GM12878 (cell line): ENCODE results near the gene NDUFB4. TPM values are rescaled to one million over a fixed set of nuclear protein-coding genes. Genes with fewer than 3 reads are reported as not detected.

ENCODE experiments used
- ATAC-seq: fragments of 200-7000 bp; cut with Tn5 transposase; 3 replicates; pipeline ENCODE4 v1.9.1; 2020; ENCODE audit warnings: mild to moderate bottlenecking, moderate library complexity
- BruUV-seq: library from RNA; stranded (reverse); fragments of 400-500 nt; replicated peaks from 2 replicates; lab custom pipeline; 2021; lab: Mats Ljungman, UMichigan
- CTCF ChIA-PET: fragments of 300-600 bp; sonication (Branson Sonifier 250); formaldehyde crosslinking; extraction: SDS; loops from one replicate; lab custom pipeline; 2021; ENCODE audit warnings: inconsistent platforms; lab: Yijun Ruan, JAX
- POLR2A ChIA-PET: fragments of 350-600 bp; formaldehyde crosslinking; extraction: SDS; loops from one replicate; lab custom pipeline; 2021; ENCODE audit warnings: inconsistent platforms; lab: Charles Lee
- RAD21 ChIA-PET: fragments of 300-600 bp; sonication (Branson Sonifier 250); formaldehyde crosslinking; loops from one replicate; lab custom pipeline; 2023; ENCODE audit warnings: antibody characterized with exemption; ENCODE audit not compliant: unreplicated experiment; lab: Charles Lee
- SMC1A ChIA-PET: fragments of 300-600 bp; sonication (Branson Sonifier 250); formaldehyde crosslinking; loops from one replicate; lab custom pipeline; 2023; ENCODE audit not compliant: unreplicated experiment, uncharacterized antibody; lab: Charles Lee
- DNase-seq: peaks from one replicate; pipeline ENCODE4 v3.0.0-alpha.2; 2011; ENCODE audit warnings: low read depth, low spot score
- FAIRE-seq: peaks from 3 replicates; lab custom pipeline; 2011; peaks lifted over from hg19 to GRCh38; lab: Jason Lieb, UNC
- H2AFZ ChIP-seq: 2 replicates; pipeline ENCODE4 v1.6.0; 2011; ENCODE audit warnings: low read depth, low read length, control low read depth; ENCODE audit not compliant: control insufficient read depth
- H3K27ac ChIP-seq: 2 replicates; pipeline ENCODE4 v1.5.1; 2011; ENCODE audit warnings: control low read depth; ENCODE audit not compliant: control insufficient read depth, insufficient read depth
- H3K27me3 ChIP-seq, 2 experiments: replicated peaks in 1 of 2; 2 replicates each; pipeline versions ENCODE4 v1.6.0 to v1.6.1; 2011; ENCODE audit warnings: low read length in 1 of 2; ENCODE audit not compliant: control insufficient read depth in 2 of 2, insufficient read depth in 2 of 2
- H3K36me3 ChIP-seq, 2 experiments: 2 replicates each; pipeline ENCODE4 v1.5.1; 2011; ENCODE audit warnings: low read length in 1 of 2; ENCODE audit not compliant: control insufficient read depth in 2 of 2, insufficient read depth in 2 of 2
- H3K4me1 ChIP-seq: 2 replicates; pipeline ENCODE4 v1.6.1; 2011; ENCODE audit warnings: mild to moderate bottlenecking, low read length, moderate library complexity, mixed read lengths; ENCODE audit not compliant: control insufficient read depth, insufficient read depth
- H3K4me2 ChIP-seq: 2 replicates; pipeline ENCODE4 v1.6.0; 2011; ENCODE audit warnings: control low read depth; ENCODE audit not compliant: control insufficient read depth, insufficient read depth
- H3K4me3 ChIP-seq: fragments of 200-600 bp; sonication (generic); 2 replicates; pipeline ENCODE4 v1.5.1; 2016
- H3K79me2 ChIP-seq: 2 replicates; pipeline ENCODE4 v1.6.0; 2011; ENCODE audit warnings: low read length; ENCODE audit not compliant: control insufficient read depth, insufficient read depth
- H3K9ac ChIP-seq: 2 replicates; pipeline ENCODE4 v1.8.0; 2011; ENCODE audit warnings: low read length, control low read depth, mixed read lengths; ENCODE audit not compliant: control insufficient read depth, insufficient read depth
- H3K9me3 ChIP-seq: replicated peaks from 3 replicates; pipeline ENCODE4 v1.5.1; 2011; ENCODE audit warnings: mild to moderate bottlenecking, low read length; ENCODE audit not compliant: control insufficient read depth, insufficient read depth
- H4K20me1 ChIP-seq: 2 replicates; pipeline ENCODE4 v1.6.0; 2011; ENCODE audit not compliant: control insufficient read depth, insufficient read depth
- NBN ChIP-seq: fragments of 450-650 bp; IDR thresholded peaks from 2 replicates; pipeline ENCODE4 v1.6.1; 2016
- NR2C1 ChIP-seq: fragments of 450-650 bp; IDR thresholded peaks from 2 replicates; pipeline ENCODE4 v1.6.1; 2017; ENCODE audit warnings: antibody characterized with exemption, mild to moderate bottlenecking, moderate library complexity
- NR2C2 ChIP-seq: IDR thresholded peaks from 2 replicates; pipeline ENCODE4 v1.6.1; 2011; ENCODE audit warnings: borderline replicate concordance, low read depth; ENCODE audit not compliant: control insufficient read depth, insufficient read length
- WGBS: methylation state at CpG from one replicate; pipeline ENCODE4 v1.1.6; 2016; ENCODE audit warnings: low lambda C conversion rate; ENCODE audit not compliant: insufficient replicate concordance, insufficient coverage; ENCODE audit errors: missing lambda C conversion rate; 5-methylcytosine and 5-hydroxymethylcytosine counted together
- in situ Hi-C: fragments of 300-500 bp; cut with MboI; formaldehyde crosslinking; loops from 9 replicates; pipeline ENCODE4 v1.14.3; 2018; ENCODE audit warnings: mixed read lengths
- intact Hi-C: fragments of 100-400 bp; cut with micrococcal nuclease; formaldehyde crosslinking; loops from one replicate; pipeline ENCODE4 v1.14.2; 2022; ENCODE audit not compliant: unreplicated experiment
- polyA plus RNA-seq, 11 experiments: library from polyadenylated mRNA; depleted of rRNA in 4 of 11; unstranded in 6 of 11; stranded (reverse) in 5 of 11; fragments of >200 nt; fragmentation: Nextera tagmentation in 4 of 11; fragmentation: Illumina TruSeq in 1 of 11; extraction: Ambion mirVana in 4 of 11; extraction: Trizol in 1 of 11; gene quantifications; 1 replicate in 1 of 11; 2 replicates in 10 of 11; pipeline versions ENCODE4 v1.2.1 to v1.2.3, GENCODE V29; 2011 to 2016; ENCODE audit warnings: inconsistent platforms in 2 of 11, missing spikeins in 2 of 11, low read depth in 1 of 11
- total RNA-seq, 4 experiments: library from RNA; depleted of rRNA in 3 of 4; stranded (reverse); fragments of >200 nt in 3 of 4; fragmentation: Illumina TruSeq in 1 of 4; extraction: Trizol in 1 of 4; gene quantifications; 2 replicates each; pipeline versions ENCODE4 v1.2.1 to v1.2.3, GENCODE V29; 2013 to 2021

Gene NDUFB4
- total and polyA plus RNA-seq, 10 of the 15 experiments (the other 5 are each of a cell fraction or from before 2014, with no cell fraction given), result 155 to 864 (median 387) TPM

DNA sequence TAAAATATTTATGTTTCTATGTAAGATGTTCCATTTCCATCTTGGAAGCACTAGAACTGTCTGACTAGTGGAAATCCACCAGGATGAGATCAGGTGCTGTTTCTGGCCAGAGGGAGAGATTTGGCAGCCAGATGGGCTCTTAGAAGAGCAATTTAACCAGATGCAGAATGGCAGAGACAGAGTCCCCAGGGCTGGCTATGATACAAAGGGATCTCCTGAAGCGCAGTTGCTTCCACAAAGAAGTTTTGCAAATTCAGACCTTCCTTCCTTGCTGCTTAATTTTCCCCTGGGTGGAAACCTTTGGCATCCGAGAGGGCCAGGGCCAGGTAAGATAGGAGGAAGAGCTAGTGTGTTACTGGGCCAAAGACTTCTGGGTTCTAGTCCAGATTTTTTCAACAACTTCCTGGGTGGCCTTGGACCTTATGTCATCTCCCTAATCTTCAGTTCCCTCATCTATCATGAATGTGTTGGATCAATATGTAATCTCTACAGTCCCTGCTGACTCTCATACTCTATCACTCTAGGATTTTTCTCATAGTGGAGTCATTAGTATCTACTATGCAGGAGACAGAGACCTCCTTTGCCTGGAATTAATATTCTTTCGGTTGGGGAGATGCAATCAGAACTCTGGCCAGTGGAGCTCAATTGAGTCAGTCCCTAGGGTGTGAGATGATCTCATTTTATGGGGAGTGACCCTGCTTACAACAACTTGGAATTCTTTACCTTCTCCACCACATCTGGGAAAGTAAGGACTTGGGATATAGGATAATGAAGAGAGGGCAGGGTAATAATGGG lies 41.1 kb upstream of the NDUFB4 start:
- POLR2A ChIA-PET, result no interaction called here
- intact Hi-C loops (loop anchor here (10.0 kb wide), 1 partner anchor 730 kb away; no protein-coding TSS in a partner anchor), in situ Hi-C loops (loop anchor here (5.0 kb wide), 2 partner anchors 133 to 313 kb away; no protein-coding TSS in a partner anchor)
- H3K4me3 ChIP-seq, result no peak overlapping the region
- peaks cover 3% of the 10 kb centered on the region; the same call in 1 of the 2 replicates for H3K4me1 ChIP-seq
- no peak overlapping the region for H2AFZ ChIP-seq
- H3K9me3 ChIP-seq, result no peaks in the 10 kb centered on the region
- BruUV-seq, result no TSS peak
- H4K20me1 ChIP-seq, result no peaks in the 10 kb centered on the region
- H3K4me2 ChIP-seq, result no peak overlapping the region
- no peak overlapping the region for H3K9ac ChIP-seq
- SMC1A ChIA-PET, result interaction anchor here (1.2 to 4.1 kb wide), 3 partner anchors 137 to 240 kb away, joined by 3 to 52 read pairs (median 13); no protein-coding TSS in a partner anchor
- H3K79me2 ChIP-seq, result no peaks in the 10 kb centered on the region
- RAD21 ChIA-PET, result interaction anchor here (7.1 kb wide), 1 partner anchor 137 kb away, joined by 82 read pairs; no protein-coding TSS in a partner anchor
- no peaks in the 10 kb centered on the region for H3K27me3 ChIP-seq
- ATAC-seq (no peak), DNase-seq (no peak), FAIRE-seq (no peak)
- TF ChIP-seq NR2C1 (no peak), NR2C2 (no peak), NBN (no peak)
- CTCF ChIA-PET, result interaction anchor here (1.3 to 15.5 kb wide), 2 partner anchors 162 to 236 kb away, joined by 4 to 376 read pairs; no protein-coding TSS in a partner anchor
- 24% methylated on average over 3 of the region's 3 CpGs for WGBS
- no peak overlapping the region for H3K27ac ChIP-seq
- no peaks in the 10 kb centered on the region for H3K36me3 ChIP-seq
